ENCODE results near the gene TASP1. TPM values are rescaled to one million over a fixed set of nuclear protein-coding genes. Genes with fewer than 3 reads are reported as not detected.

TASP1 gene, protein sequence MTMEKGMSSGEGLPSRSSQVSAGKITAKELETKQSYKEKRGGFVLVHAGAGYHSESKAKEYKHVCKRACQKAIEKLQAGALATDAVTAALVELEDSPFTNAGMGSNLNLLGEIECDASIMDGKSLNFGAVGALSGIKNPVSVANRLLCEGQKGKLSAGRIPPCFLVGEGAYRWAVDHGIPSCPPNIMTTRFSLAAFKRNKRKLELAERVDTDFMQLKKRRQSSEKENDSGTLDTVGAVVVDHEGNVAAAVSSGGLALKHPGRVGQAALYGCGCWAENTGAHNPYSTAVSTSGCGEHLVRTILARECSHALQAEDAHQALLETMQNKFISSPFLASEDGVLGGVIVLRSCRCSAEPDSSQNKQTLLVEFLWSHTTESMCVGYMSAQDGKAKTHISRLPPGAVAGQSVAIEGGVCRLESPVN
- total RNA-seq, result 14.6 and 14.9 TPM in 2 replicates

DNA sequence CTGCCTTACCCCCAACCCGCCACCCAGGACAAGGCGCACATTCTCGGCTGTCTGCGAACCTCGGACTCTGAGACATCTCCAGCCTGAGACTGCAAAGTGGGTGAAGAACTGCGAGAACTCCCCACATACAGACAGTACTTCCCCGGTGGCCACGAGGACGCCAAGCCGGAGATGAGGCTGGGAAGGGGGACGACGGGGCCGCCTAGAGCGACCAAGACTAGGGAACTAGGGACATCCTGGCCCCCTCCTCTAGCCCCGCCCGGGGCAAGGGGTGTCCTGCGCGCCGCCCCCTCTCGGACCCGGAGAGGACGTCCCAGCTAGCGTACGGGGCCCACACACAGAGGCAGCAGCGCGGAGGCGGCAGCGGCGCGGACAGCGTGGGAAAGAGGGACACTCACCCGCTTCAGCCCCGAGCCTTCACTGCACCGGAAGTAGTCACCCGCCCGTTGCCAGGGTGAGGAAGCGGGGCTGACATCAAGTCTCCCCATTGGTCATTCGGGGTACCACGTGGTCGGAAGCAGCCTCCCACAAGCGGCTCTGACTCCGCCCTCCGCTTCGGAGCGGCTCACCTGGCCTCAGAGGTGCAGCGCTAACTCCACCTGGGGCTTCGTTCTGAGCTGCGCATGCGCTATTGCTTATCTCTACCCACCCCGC, at the start of gene TASP1:
TSS of gene TASP1 (minus strand) at position 437 of the 654 bp plus-strand sequence. CDS start 8,854 bp downstream, outside the sequence.
- peak; percentile 98 for DNase-seq
- intact Hi-C loops (cut with micrococcal nuclease), result loop anchor here (1.0 to 10.0 kb wide), 4 partner anchors 147 to 1746 kb away; partner anchors contain the start of gene NDUFAF5
- Mint-ChIP-seq H3K27me3 (peaks cover 3% of the 10 kb centered on the region), H3K36me3 (ENCODE audit: low read depth) (peaks cover 4% of the 10 kb centered on the region), H3K9me3 (no peaks in the 10 kb centered on the region), H3K27ac (peak within 1 kb of the TSS; percentile 85), H3K4me1 (peaks cover 20% of the 10 kb centered on the region), H3K4me3 (peak within 1 kb of the TSS; percentile 99)

DNA sequence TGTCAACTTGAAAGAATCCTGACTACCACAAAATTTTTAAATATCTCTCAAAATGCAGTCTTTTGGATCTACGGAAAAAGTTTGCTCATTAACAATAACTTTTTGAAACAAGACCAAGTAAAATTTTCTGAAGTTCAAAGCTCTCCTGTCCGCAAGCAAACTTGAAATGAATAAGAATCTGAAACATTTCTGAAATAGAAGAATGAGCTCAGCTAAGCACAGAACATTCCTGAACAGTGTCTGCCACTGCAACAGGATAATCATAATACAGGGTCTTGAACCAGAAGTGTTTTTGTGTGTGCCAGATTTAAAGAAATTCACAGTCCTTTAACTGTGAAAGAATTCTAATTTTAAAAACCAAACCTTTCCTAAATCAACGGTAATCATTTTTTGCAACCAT, 49.1 kb upstream of the TASP1 start:
- DNase-seq, result no peak
- intact Hi-C loops (cut with micrococcal nuclease), result no loop called here
- no peaks in the 10 kb centered on the region for H3K4me1 Mint-ChIP-seq
- no peaks in the 10 kb centered on the region for H3K9me3 Mint-ChIP-seq
- peaks cover 6% of the 10 kb centered on the region for H3K27me3 Mint-ChIP-seq
- H3K36me3 Mint-ChIP-seq (ENCODE audit: low read depth), result no peaks in the 10 kb centered on the region
- no peak overlapping the region for H3K4me3 Mint-ChIP-seq
- H3K27ac Mint-ChIP-seq, result no peak overlapping the region

DNA sequence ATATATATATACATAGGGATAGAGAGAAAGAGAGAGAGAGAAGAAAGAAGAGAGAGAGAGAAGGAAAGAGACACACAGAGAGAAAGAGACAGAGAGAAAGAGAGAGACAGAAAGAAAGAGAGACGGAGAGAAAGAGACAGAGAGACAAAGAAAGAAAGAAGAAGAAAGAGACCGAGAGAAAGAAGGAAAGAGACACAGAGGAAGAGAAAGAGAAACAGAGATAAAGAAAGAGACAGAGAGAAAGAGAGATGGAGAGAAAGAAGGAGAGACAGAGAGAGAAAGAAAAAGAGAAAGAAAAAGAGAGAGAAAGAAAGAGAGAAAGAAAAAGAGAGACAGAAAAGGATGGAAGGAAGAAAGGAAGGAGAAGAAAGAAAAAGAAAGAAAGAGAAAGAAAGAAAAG, 46.9 kb upstream of the TASP1 start:
- Mint-ChIP-seq H3K9me3 (peaks cover 4% of the 10 kb centered on the region), H3K4me1 (peaks cover 3% of the 10 kb centered on the region), H3K27me3 (peaks cover 6% of the 10 kb centered on the region), H3K36me3 (ENCODE audit: low read depth) (no peaks in the 10 kb centered on the region), H3K4me3 (no peak overlapping the region), H3K27ac (no peak overlapping the region)
- no peak for DNase-seq
- intact Hi-C loops (cut with micrococcal nuclease), result no loop called here

- no peak for DNase-seq
- Mint-ChIP-seq H3K27me3 (peaks cover 6% of the 10 kb centered on the region), H3K4me1 (peaks cover 3% of the 10 kb centered on the region), H3K4me3 (no peak overlapping the region), H3K27ac (no peak overlapping the region), H3K36me3 (ENCODE audit: low read depth) (no peaks in the 10 kb centered on the region), H3K9me3 (peaks cover 4% of the 10 kb centered on the region)
- intact Hi-C loops (cut with micrococcal nuclease), result no loop called here
Observed at GRCh38 chr20:13684566-13685222, 46.0 kb upstream of the TASP1 start.

- Mint-ChIP-seq H3K9me3 (peaks cover 4% of the 10 kb centered on the region), H3K36me3 (ENCODE audit: low read depth) (no peaks in the 10 kb centered on the region), H3K27ac (no peak overlapping the region), H3K4me3 (no peak overlapping the region), H3K4me1 (peaks cover 3% of the 10 kb centered on the region), H3K27me3 (peaks cover 6% of the 10 kb centered on the region)
- intact Hi-C loops (cut with micrococcal nuclease), result no loop called here
- DNase-seq, result no peak
Observed at GRCh38 chr20:13683833-13684232, 45.1 kb upstream of the TASP1 start.

DNA sequence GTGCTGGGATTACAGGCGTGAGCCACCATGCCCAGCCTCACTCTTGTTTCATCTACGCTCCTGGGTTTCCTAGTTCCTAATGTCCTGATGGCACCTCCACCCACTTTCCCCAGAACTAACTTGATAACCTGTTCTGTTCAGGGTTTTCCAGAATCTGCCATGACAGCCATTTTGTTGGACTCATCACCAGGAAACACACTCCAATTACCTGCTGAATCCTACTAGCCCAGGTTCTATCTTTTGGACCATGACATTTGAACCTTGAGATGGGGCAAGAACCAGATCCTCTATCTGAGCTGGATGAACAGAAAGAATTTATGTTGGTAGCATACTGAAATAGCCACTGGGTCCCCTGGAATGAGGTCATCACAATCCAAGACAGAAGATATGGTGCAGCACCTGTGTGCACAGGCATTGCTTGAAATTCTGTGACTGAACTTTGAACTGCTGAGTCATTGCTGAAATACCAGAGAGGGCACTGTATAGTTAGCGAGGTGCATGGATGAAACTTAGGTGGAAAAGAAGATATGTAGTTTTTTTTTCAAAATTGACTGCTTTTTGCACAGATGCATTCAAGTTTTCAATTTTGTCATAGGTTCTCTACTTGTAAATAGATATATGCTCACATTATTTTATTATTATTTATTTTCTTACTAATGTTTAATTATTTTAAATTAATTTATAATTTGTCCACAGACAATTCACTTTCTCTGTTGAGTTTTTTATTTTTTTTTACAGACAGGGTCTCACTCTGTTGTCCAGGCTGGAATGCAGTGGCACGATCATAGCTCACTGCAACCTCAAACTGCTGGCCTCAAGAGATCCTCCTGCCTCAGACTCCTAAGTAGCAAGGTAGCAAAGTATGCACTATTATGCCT, 42.8 kb upstream of the TASP1 start:
- H3K27me3 Mint-ChIP-seq, result peaks cover 4% of the 10 kb centered on the region
- no peak overlapping the region for H3K4me3 Mint-ChIP-seq
- H3K27ac Mint-ChIP-seq, result no peak overlapping the region
- intact Hi-C loops (cut with micrococcal nuclease), result no loop called here
- DNase-seq, result no peak
- peaks cover 4% of the 10 kb centered on the region for H3K9me3 Mint-ChIP-seq
- H3K36me3 Mint-ChIP-seq (ENCODE audit: low read depth), result no peaks in the 10 kb centered on the region
- H3K4me1 Mint-ChIP-seq, result peaks cover 3% of the 10 kb centered on the region

- no peaks in the 10 kb centered on the region for H3K27me3 Mint-ChIP-seq
- no peaks in the 10 kb centered on the region for H3K36me3 Mint-ChIP-seq (ENCODE audit: low read depth)
- H3K27ac Mint-ChIP-seq, result no peak overlapping the region
- peaks cover 3% of the 10 kb centered on the region for H3K4me1 Mint-ChIP-seq
- no peak overlapping the region for H3K4me3 Mint-ChIP-seq
- peaks cover 4% of the 10 kb centered on the region for H3K9me3 Mint-ChIP-seq
- no peak for DNase-seq
- intact Hi-C loops (cut with micrococcal nuclease), result no loop called here
Observed at GRCh38 chr20:13678944-13679343, 40.2 kb upstream of the TASP1 start.

DNA sequence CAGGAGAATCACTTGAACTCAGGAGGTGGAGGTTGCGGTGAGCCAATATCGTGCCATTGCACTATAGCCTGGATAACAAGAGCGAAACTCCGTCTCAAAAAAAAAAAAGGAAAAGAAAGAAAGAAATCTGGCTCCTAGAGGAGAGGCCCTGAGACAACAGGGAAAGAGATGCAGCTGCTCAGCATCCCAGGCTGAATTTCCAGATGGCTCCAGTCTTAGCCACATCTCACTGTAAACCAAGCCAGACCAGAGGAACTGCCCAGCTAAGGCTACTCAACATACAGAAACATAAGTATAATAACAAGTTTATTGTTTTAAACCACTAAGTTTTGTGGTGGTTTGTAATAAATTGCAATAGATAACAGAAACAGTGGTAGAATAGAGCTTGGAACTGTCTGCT, 38.5 kb upstream of the TASP1 start:
- H3K4me1 Mint-ChIP-seq, result peaks cover 3% of the 10 kb centered on the region
- no peak for DNase-seq
- H3K27me3 Mint-ChIP-seq, result no peaks in the 10 kb centered on the region
- H3K9me3 Mint-ChIP-seq, result peaks cover 4% of the 10 kb centered on the region
- no peak overlapping the region for H3K4me3 Mint-ChIP-seq
- H3K27ac Mint-ChIP-seq, result no peak overlapping the region
- intact Hi-C loops (cut with micrococcal nuclease), result no loop called here
- no peaks in the 10 kb centered on the region for H3K36me3 Mint-ChIP-seq (ENCODE audit: low read depth)

- H3K36me3 Mint-ChIP-seq (ENCODE audit: low read depth), result no peaks in the 10 kb centered on the region
- H3K4me3 Mint-ChIP-seq, result no peak overlapping the region
- intact Hi-C loops (cut with micrococcal nuclease), result no loop called here
- peaks cover 3% of the 10 kb centered on the region for H3K4me1 Mint-ChIP-seq
- no peaks in the 10 kb centered on the region for H3K27me3 Mint-ChIP-seq
- no peak overlapping the region for H3K27ac Mint-ChIP-seq
- H3K9me3 Mint-ChIP-seq, result peaks cover 4% of the 10 kb centered on the region
- no peak for DNase-seq
Observed at GRCh38 chr20:13676682-13677081, 38.0 kb upstream of the TASP1 start.

- no peak overlapping the region for H3K27ac Mint-ChIP-seq
- H3K27me3 Mint-ChIP-seq, result peaks cover 2% of the 10 kb centered on the region
- no peak overlapping the region for H3K4me3 Mint-ChIP-seq
- no peaks in the 10 kb centered on the region for H3K9me3 Mint-ChIP-seq
- intact Hi-C loops (cut with micrococcal nuclease), result no loop called here
- H3K4me1 Mint-ChIP-seq, result no peaks in the 10 kb centered on the region
- DNase-seq, result no peak
- H3K36me3 Mint-ChIP-seq (ENCODE audit: low read depth), result no peaks in the 10 kb centered on the region
Observed at GRCh38 chr20:13672690-13673089, 34.0 kb upstream of the TASP1 start.

GRCh38 chr20:13671916-13672378, 33.2 kb upstream of the TASP1 start:
- DNase-seq, result no peak

GRCh38 chr20:13671512-13671911, 32.8 kb upstream of the TASP1 start:
- Mint-ChIP-seq H3K4me1 (no peaks in the 10 kb centered on the region), H3K9me3 (no peaks in the 10 kb centered on the region), H3K27ac (no peak overlapping the region), H3K4me3 (no peak overlapping the region), H3K36me3 (ENCODE audit: low read depth) (no peaks in the 10 kb centered on the region), H3K27me3 (peaks cover 2% of the 10 kb centered on the region)
- intact Hi-C loops (cut with micrococcal nuclease), result no loop called here
- no peak for DNase-seq

More at GRCh38 chr20:13671916-13672378, 33.2 kb upstream of the TASP1 start:
- Mint-ChIP-seq H3K36me3 (ENCODE audit: low read depth) (no peaks in the 10 kb centered on the region), H3K27ac (no peak overlapping the region), H3K9me3 (no peaks in the 10 kb centered on the region), H3K4me1 (no peaks in the 10 kb centered on the region), H3K4me3 (no peak overlapping the region), H3K27me3 (peaks cover 2% of the 10 kb centered on the region)
- intact Hi-C loops (cut with micrococcal nuclease), result no loop called here

DNA sequence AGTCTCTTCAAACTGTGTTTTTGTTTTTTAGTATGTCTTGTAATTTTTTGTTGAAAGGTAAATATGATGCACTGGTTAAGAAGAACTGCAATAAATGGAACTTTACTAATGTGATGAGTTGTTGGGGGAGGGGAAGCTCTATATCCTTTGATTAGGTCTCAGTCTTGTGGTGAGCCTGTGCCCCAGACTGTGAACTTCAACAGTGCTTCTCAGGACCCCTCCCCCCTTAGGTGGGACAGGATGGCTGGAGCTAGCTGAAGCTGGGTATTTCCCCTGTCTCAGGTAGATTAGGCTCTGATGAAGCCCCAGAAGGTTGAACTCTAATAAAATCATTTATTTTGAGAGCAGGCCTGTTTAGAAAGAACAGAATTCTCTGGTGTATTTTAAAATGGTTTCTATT, 31.4 kb upstream of the TASP1 start:
- Mint-ChIP-seq H3K27me3 (peaks cover 2% of the 10 kb centered on the region), H3K9me3 (no peaks in the 10 kb centered on the region), H3K27ac (no peak overlapping the region), H3K4me1 (no peaks in the 10 kb centered on the region), H3K4me3 (no peak overlapping the region), H3K36me3 (ENCODE audit: low read depth) (no peaks in the 10 kb centered on the region)
- DNase-seq, result no peak
- intact Hi-C loops (cut with micrococcal nuclease), result no loop called here

Measured in activated CD4-positive, alpha-beta T cell treated with anti-CD3 and anti-CD28 coated beads, Interleukin-2, amount 10 ng/mL, durations not matched to agents 24 days and 14 days (primary cell).